ENCODE measurements around the gene KRTAP12-1. TPM values are rescaled to one million over a fixed set of nuclear protein-coding genes. Genes with fewer than 3 reads are reported as not detected.
A peak's percentile ranks its signal among the peaks of the same experiment; 100 is the strongest.
"Not testable (repeated sequence)": the region's sequence is repeated elsewhere in the genome, so short reads cannot be mapped to it uniquely, and the experiment has no call there.

The KRTAP12-1 gene
- total RNA-seq, 4 donors from 2014 or later, result 6.0 to 32.1 TPM; not detected in 2

GRCh38 chr21:44691686-44692085 is 9.7 kb upstream of the KRTAP12-1 start:
- Histone ChIP-seq H3K27me3 (peaks cover 33% of the 10 kb centered on the region), H3K36me3 (no peaks in the 10 kb centered on the region), H3K4me3 (no peak overlapping the region), H3K9me3 (no peaks in the 10 kb centered on the region), H3K27ac (no peak overlapping the region), H3K4me1 (no peaks in the 10 kb centered on the region)
- no peak for DNase-seq (ENCODE audit: low spot score in 2 of 2)
- 40% methylated on average over 2 of the region's 2 CpGs for WGBS
- TF ChIP-seq POLR2AphosphoS5 (IDR thresholded peaks at IDR 0.05) (no peak), POLR2A (IDR thresholded peaks at IDR 0.05) (no peak), EP300 (IDR thresholded peaks at IDR 0.05) (no peak), CTCF (IDR thresholded peaks at IDR 0.05) (no peak)

GRCh38 chr21:44689740-44690139 is 7.8 kb upstream of the KRTAP12-1 start:
- H3K4me1 ChIP-seq; H3K36me3 ChIP-seq; H3K27ac ChIP-seq; H3K9me3 ChIP-seq; DNase-seq (ENCODE audit: low spot score in 2 of 2); H3K4me3 ChIP-seq: not testable (repeated sequence)
- peaks cover 30% of the 10 kb centered on the region for H3K27me3 ChIP-seq
- 90% methylated on average over 3 of the region's 3 CpGs for WGBS

- no peak for TF ChIP-seq POLR2AphosphoS5 (IDR thresholded peaks at IDR 0.05)
- no peak for TF ChIP-seq EP300 (IDR thresholded peaks at IDR 0.05)
- no peak for TF ChIP-seq CTCF (IDR thresholded peaks at IDR 0.05)
- WGBS, result 72% methylated on average over 11 of the region's 11 CpGs
- H3K36me3 ChIP-seq, result no peaks in the 10 kb centered on the region
- no peaks in the 10 kb centered on the region for H3K4me1 ChIP-seq
- no peak overlapping the region for H3K27ac ChIP-seq
- H3K9me3 ChIP-seq, result no peaks in the 10 kb centered on the region
- H3K27me3 ChIP-seq, result peaks cover 32% of the 10 kb centered on the region
- DNase-seq (ENCODE audit: low spot score in 2 of 2), result no peak
- no peak overlapping the region for H3K4me3 ChIP-seq
These were observed 5.7 kb upstream of the KRTAP12-1 start for GRCh38 chr21:44687671-44688070.

- no peak for TF ChIP-seq POLR2A (IDR thresholded peaks at IDR 0.05)
- no peak for TF ChIP-seq CTCF (IDR thresholded peaks at IDR 0.05)
- no peak for TF ChIP-seq POLR2AphosphoS5 (IDR thresholded peaks at IDR 0.05)
- 79% methylated on average over 25 of the region's 25 CpGs for WGBS
- Histone ChIP-seq H3K4me3 (no peak overlapping the region), H3K4me1 (no peaks in the 10 kb centered on the region), H3K27me3 (peaks cover 33% of the 10 kb centered on the region), H3K36me3 (no peaks in the 10 kb centered on the region), H3K27ac (no peak overlapping the region), H3K9me3 (no peaks in the 10 kb centered on the region)
- no peak for DNase-seq (ENCODE audit: low spot score in 2 of 2)
These were observed 5.0 kb upstream of the KRTAP12-1 start for GRCh38 chr21:44686843-44687561.

- H3K27ac ChIP-seq, result no peak overlapping the region
- no peak overlapping the region for H3K4me3 ChIP-seq
- no peaks in the 10 kb centered on the region for H3K9me3 ChIP-seq
- 54% methylated on average over 8 of the region's 14 CpGs for WGBS
- no peaks in the 10 kb centered on the region for H3K36me3 ChIP-seq
- no peaks in the 10 kb centered on the region for H3K4me1 ChIP-seq
- TF ChIP-seq EP300 (IDR thresholded peaks at IDR 0.05), result no peak
- TF ChIP-seq POLR2AphosphoS5 (IDR thresholded peaks at IDR 0.05), result no peak
- no peak for TF ChIP-seq CTCF (IDR thresholded peaks at IDR 0.05)
- TF ChIP-seq POLR2A (IDR thresholded peaks at IDR 0.05), result no peak
- DNase-seq (ENCODE audit: low spot score in 2 of 2), result peak in 1 of 2 donors; percentile 41
- H3K27me3 ChIP-seq, result peaks cover 33% of the 10 kb centered on the region
These were observed 4.2 kb upstream of the KRTAP12-1 start for GRCh38 chr21:44686000-44686781.

GRCh38 chr21:44685050-44685449 is 3.1 kb upstream of the KRTAP12-1 start:
- not testable (repeated sequence) for H3K27ac ChIP-seq; H3K4me1 ChIP-seq; H3K36me3 ChIP-seq; DNase-seq (ENCODE audit: low spot score in 2 of 2); H3K4me3 ChIP-seq; H3K9me3 ChIP-seq
- WGBS, result 89% methylated on average over 6 of the region's 6 CpGs
- peaks cover 33% of the 10 kb centered on the region for H3K27me3 ChIP-seq

All from suprapubic skin (tissue), 4 donors.